K562 (cell line): ENCODE results near the gene HOXA9. TPM values are rescaled to one million over a fixed set of nuclear protein-coding genes. Genes with fewer than 3 reads are reported as not detected.

Experiments used
- CTCFL ChIP-seq: IDR thresholded peaks from 2 replicates; pipeline ENCODE4 v1.6.1; 2011; ENCODE audit warnings: borderline replicate concordance, low read depth, mild to moderate bottlenecking, moderate library complexity, low read length; ENCODE audit not compliant: insufficient read depth, poor library complexity, severe bottlenecking
- CUX1 ChIP-seq: fragments of 200-800 bp; sonication (Bioruptor generic); IDR thresholded peaks from 2 replicates; pipeline ENCODE4 v1.6.1; 2016; ENCODE audit warnings: missing genetic modification characterization, missing compliant biosample characterization
- GTF2B ChIP-seq: IDR thresholded peaks from 2 replicates; pipeline ENCODE4 v1.6.1; 2011; ENCODE audit not compliant: insufficient read length; ENCODE audit errors: extremely low read depth
- HNRNPLL ChIP-seq: fragments of 200-400 bp; formaldehyde crosslinking; IDR thresholded peaks from 2 replicates; pipeline ENCODE4 v1.6.1; 2017; ENCODE audit warnings: low read length, low read depth, mild to moderate bottlenecking; ENCODE audit not compliant: poor library complexity, severe bottlenecking
- NFIC ChIP-seq: fragments of 450-650 bp; IDR thresholded peaks from 2 replicates; pipeline ENCODE4 v1.6.1; 2017; ENCODE audit warnings: mild to moderate bottlenecking, inconsistent platforms
- SMAD4 ChIP-seq: fragments of 250-450 bp; sonication (Bioruptor Pico); conservative IDR thresholded peaks from 2 replicates; pipeline ENCODE4 v1.8.0; 2021; ENCODE audit warnings: inconsistent platforms, mild to moderate bottlenecking, moderate library complexity
- ZNF449 ChIP-seq: fragments of 250-450 bp; sonication (Bioruptor Pico); IDR thresholded peaks from 2 replicates; pipeline ENCODE4 v1.8.0; 2022; ENCODE audit warnings: moderate library complexity, mild to moderate bottlenecking, inconsistent platforms
- polyA plus RNA-seq, 8 experiments: library from polyadenylated mRNA; depleted of rRNA in 4 of 8; stranded (reverse) in 5 of 8; unstranded in 3 of 8; fragments of >200 nt; fragmentation: Nextera tagmentation in 2 of 8; fragmentation: Illumina TruSeq in 1 of 8; extraction: Ambion mirVana in 2 of 8; extraction: Trizol in 1 of 8; gene quantifications; 2 replicates each; pipeline versions ENCODE4 v1.2.1 to v1.2.3, GENCODE V29; 2011 to 2014; ENCODE audit warnings: inconsistent platforms in 1 of 8, missing spikeins in 1 of 8
- total RNA-seq, 7 experiments: library from RNA; depleted of rRNA in 6 of 7; stranded (reverse); fragments of >200 nt in 6 of 7; fragmentation: Illumina TruSeq in 2 of 7; extraction: Trizol in 2 of 7; gene quantifications; 2 replicates each; pipeline versions ENCODE4 v1.2.1 to v1.2.3, GENCODE V29; 2011 to 2021; ENCODE audit warnings: low replicate concordance in 1 of 7

HOXA9 gene
- total and polyA plus RNA-seq, 9 of the 15 experiments (the other 6 are each of a cell fraction or from before 2014, with no cell fraction given) = not detected

GRCh38 chr7:27112955-27113949 is 52.1 kb downstream of the HOXA9 start (continued):
- TF ChIP-seq CTCFL (no peak), CUX1 (CRISPR knock-in tag) (no peak), SMAD4 (0 out of 2 replicates have a peak, but pooled peaks have one; percentile 39), GTF2B (no peak), ZNF449 (no peak), NFIC (peak; percentile 26; the same call in 1 of the 2 replicates), HNRNPLL (peak; percentile 94)
